ENCODE data around the gene L1CAM.

The L1CAM gene

GRCh38 chrX:153828308-153828707 lies 57.7 kb downstream of the L1CAM start:
- DNase-seq (ENCODE audit: low read depth, low spot score), result no peak
- no peak overlapping the region for H3K4me3 ChIP-seq (ENCODE audit: low read depth, low read length)
- TF ChIP-seq CTCF (IDR thresholded peaks at IDR 0.05; ENCODE audit: low read depth, low read length), result no peak
- in situ Hi-C loops (cut with HindIII; ENCODE audit: low sequenced_read_pairs), result no loop called here

- no peak for TF ChIP-seq CTCF (IDR thresholded peaks at IDR 0.05; ENCODE audit: low read depth, low read length)
- DNase-seq (ENCODE audit: low read depth, low spot score), result no peak
- H3K4me3 ChIP-seq (ENCODE audit: low read depth, low read length), result no peak overlapping the region
- in situ Hi-C loops (cut with HindIII; ENCODE audit: low sequenced_read_pairs), result no loop called here
Measured at GRCh38 chrX:153827903-153828302, 58.1 kb downstream of the L1CAM start.

GRCh38 chrX:153827016-153827415 lies 59.0 kb downstream of the L1CAM start:
- in situ Hi-C loops (cut with HindIII; ENCODE audit: low sequenced_read_pairs), result no loop called here
- no peak for DNase-seq (ENCODE audit: low read depth, low spot score)
- TF ChIP-seq CTCF (IDR thresholded peaks at IDR 0.05; ENCODE audit: low read depth, low read length), result no peak
- no peak overlapping the region for H3K4me3 ChIP-seq (ENCODE audit: low read depth, low read length)

- no peak overlapping the region for H3K4me3 ChIP-seq (ENCODE audit: low read depth, low read length)
- in situ Hi-C loops (cut with HindIII; ENCODE audit: low sequenced_read_pairs), result no loop called here
- no peak for TF ChIP-seq CTCF (IDR thresholded peaks at IDR 0.05; ENCODE audit: low read depth, low read length)
- DNase-seq (ENCODE audit: low read depth, low spot score), result no peak
Measured at GRCh38 chrX:153825042-153825441, 60.9 kb downstream of the L1CAM start.

- no peak overlapping the region for H3K4me3 ChIP-seq (ENCODE audit: low read depth, low read length)
- in situ Hi-C loops (cut with HindIII; ENCODE audit: low sequenced_read_pairs), result no loop called here
- TF ChIP-seq CTCF (IDR thresholded peaks at IDR 0.05; ENCODE audit: low read depth, low read length), result no peak
- DNase-seq (ENCODE audit: low read depth, low spot score), result no peak
Measured at GRCh38 chrX:153824348-153824747, 61.6 kb downstream of the L1CAM start.

- H3K4me3 ChIP-seq (ENCODE audit: low read depth, low read length), result no peak overlapping the region
- TF ChIP-seq CTCF (IDR thresholded peaks at IDR 0.05; ENCODE audit: low read depth, low read length), result no peak
- no peak for DNase-seq (ENCODE audit: low read depth, low spot score)
- in situ Hi-C loops (cut with HindIII; ENCODE audit: low sequenced_read_pairs), result no loop called here
Measured at GRCh38 chrX:153821066-153821465, 64.9 kb downstream of the L1CAM start.

- in situ Hi-C loops (cut with HindIII; ENCODE audit: low sequenced_read_pairs), result no loop called here
- DNase-seq (ENCODE audit: low read depth, low spot score), result no peak
- H3K4me3 ChIP-seq (ENCODE audit: low read depth, low read length), result no peak overlapping the region
- no peak for TF ChIP-seq CTCF (IDR thresholded peaks at IDR 0.05; ENCODE audit: low read depth, low read length)
Measured at GRCh38 chrX:153820601-153821000, 65.4 kb downstream of the L1CAM start.

All from astrocyte of the spinal cord (primary cell).